Renal cortical epithelial cell (primary cell): ENCODE results near the gene CABP1. TPM values are rescaled to one million over a fixed set of nuclear protein-coding genes. Genes with fewer than 3 reads are reported as not detected.

Experiments
- DNase-seq: peaks from one replicate; pipeline ENCODE4 v3.0.0-alpha.2; 2011; ENCODE audit warnings: low read depth
- total RNA-seq: library from RNA; depleted of rRNA; stranded (reverse); fragments of >200 nt; gene quantifications from 2 replicates; pipeline ENCODE4 v1.2.3, GENCODE V29; 2014

CABP1 gene
- total RNA-seq, 1 donor from 2014 or later, result not detected

DNA sequence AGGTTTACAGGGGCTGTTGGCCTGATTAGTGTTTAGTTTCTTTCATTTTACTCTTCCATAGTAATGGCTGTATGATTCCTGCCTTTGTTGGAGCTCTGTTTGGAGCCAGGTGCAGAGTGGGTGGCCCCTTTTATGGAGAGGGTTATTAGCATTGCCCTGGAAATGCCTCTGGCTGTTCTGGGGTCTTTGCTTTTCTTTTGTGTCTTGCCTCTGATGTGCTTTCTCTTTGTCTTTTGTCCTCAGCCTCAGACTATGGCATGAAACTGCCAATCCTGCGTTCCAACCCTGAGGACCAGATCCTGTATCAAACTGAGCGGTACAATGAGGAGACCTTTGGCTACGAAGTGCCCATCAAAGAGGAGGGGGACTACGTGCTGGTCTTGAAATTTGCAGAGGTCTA, 53.4 kb downstream of the CABP1 start:
- DNase-seq, result no peak

DNA sequence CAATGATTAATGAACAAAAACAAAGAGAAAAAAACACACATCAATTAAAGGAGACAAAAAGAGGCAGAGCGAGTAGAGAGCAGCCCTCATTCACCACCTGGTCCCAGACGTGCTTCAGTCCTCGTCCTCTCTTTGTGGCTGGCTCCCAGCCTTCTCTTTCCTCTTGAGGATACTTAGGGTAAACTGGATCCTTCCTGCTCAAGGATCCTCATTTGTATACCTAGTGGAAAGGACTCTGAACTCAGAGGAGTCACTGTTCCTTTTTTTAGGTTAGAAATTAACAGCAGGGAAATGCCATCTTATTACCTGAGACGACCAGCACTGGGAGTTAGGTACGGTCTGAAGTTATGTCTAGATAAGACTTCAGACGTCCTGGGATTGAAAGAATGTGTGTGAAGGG, 56.2 kb downstream of the CABP1 start:
- DNase-seq, result no peak

DNA sequence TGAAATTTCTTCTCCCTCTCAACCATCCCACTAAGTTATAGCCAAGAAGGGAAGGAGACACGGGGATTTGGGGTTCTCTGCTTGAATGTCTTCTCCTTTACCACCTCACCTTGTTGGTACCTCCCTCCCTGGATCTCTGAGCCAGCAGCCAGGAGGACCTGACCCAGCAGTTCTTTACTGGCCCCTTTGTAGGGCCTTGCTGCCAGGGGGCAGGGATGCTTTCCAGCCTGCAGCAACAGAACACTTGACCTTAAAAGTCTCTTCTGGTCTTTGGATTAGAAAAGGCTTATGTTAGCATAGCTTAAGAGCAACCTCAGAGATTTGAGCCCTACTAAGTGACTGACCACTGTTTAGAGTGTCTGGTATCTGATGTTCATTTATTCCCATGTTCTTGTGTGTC, 56.9 kb downstream of the CABP1 start:
- no peak for DNase-seq

DNA sequence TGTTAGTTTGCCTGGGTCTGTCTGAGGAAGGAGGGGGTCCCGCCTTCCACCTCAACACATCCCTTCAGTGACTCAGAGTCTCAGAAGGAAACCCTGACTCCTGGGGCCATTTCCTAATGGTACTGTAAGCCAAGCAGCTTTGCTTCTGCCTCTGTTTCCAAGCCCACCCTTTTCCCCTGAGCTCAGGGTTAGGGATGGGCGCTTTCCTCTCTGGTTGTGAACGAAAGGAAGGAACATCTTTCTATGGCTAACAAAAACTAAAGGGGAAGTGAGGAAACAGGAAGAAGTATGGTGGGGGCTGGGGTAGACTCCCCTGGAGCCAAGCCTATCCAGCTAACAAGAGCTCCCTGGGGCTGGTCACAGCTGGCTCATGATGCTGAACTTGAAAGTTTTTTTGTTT, 58.2 kb downstream of the CABP1 start:
- DNase-seq, result no peak

DNA sequence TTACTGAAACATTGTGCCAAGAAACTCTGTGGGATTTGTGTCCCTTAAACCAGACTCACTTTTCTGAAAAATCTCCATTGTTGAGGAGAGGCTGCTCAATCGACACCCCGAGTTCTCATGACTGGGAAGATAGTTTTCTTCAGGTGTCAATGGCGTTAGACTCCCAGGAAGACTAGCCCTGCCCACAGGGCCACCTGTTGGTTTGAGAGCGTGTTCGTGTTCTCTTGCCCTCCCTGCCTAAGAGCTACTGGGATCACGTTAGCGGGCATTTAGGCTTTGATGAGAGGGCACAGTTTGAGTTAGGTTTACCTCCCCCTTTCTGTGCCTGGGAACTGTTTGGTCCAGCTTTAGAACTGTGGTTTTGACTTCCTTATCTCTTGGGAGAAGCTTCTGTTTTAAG, 59.1 kb downstream of the CABP1 start:
- no peak for DNase-seq

DNA sequence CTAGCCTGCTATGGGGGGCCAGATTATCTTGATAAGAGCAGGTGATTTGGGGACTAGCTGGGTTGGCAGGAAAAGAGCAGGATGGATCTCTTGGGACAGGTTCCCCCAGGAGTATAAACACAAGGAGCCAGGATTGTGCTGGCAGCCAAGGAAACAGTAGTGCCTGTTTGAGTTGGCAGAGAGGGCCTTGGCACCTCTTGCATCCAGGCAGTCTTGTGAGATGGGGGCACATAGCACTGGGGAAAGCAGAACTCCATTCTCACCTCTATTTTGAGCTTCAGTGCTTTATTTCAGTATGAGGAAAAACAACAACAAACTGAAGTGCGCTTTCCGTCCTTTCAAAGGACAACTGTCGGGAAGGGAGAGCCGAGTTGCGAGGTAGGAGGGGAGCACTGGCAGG, 60.5 kb downstream of the CABP1 start:
- no peak for DNase-seq

DNA sequence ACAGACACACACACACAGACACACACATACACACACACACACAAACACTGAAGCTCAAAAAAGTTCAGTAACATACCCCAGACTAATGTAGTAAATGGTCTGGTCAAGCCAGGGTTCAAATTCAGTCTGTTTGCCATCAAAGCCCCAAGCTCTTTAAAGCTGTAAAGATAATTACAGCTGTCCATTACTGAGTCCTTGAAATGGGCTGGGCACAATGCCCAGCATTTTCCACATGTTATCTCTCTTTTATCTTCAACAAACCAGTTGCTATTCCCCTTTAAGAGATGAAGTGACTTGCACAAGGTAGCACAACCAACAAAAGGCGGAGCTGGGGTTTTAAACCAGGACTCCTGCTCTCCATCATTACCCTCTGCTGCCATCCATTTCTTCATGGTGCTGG, 62.2 kb downstream of the CABP1 start:
- no peak for DNase-seq

DNA sequence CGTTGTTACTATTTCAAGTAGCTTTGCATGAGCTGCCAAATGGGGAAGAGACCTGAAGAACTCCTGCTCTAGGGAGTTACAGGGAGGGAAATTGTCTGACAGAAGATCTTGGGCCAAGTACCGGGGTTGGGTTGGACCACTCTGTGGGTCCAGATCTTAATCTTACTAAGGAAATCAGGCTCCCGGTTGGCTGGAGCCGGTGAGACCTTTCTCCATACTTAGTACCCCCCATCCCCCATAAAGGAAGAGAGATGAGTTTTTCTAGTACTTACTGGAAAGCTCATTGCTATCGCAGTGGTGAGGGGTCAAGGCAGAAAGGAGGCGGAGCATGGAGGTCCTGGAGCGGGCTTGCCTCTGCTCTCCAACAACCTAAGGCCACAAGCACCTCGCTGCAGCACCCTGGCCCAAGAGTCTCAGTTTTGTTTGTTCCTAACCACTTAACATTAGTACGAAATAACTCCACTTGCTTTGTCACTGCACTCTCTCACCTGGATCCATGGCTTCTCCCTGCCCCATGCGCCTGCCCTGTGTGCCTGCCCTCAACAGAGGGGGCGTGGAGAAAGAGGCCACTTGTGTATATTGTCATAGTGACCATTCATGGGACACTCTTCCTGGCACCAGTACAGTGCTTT, 63.0 kb downstream of the CABP1 start:
- DNase-seq, result no peak

DNA sequence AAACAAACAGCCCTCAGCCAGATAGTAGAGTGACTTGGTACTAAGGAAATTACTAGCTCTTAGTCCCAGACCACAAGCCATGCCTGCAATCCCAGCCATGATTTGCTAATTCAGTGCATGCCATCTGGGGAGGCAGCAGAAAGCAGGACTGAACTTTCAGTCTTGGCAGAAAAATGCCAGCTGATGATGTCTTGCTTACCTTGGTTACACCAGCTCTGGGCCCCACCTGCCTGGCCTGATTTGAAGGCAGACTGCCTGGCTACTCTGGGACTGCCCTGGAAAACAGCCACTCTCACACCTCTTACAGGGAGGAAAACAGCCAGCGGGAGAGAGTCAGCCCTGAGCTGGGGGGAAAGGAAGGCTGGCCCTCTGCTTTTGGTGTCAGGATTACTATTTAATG, 65.2 kb downstream of the CABP1 start:
- DNase-seq, result no peak

DNA sequence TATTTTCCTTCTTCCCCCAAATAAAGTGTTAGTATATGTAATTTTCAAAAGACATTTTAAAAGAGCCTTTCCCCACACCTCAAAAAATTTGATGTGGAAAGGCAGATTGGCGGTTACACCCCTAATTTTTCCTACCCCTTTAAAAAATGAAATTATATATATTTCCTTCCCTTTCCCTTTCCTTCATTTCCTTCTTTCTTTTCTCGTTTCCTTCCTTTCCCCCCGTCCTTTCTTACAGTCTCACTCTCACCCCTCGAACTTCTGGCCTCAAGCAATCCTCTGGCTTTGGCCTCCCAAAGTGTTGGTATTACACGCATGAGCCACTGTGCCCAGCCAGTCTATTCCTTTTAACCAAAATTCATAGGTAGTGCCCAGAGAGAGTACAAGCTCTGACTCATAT, 65.6 kb downstream of the CABP1 start:
- DNase-seq, result no peak

DNA sequence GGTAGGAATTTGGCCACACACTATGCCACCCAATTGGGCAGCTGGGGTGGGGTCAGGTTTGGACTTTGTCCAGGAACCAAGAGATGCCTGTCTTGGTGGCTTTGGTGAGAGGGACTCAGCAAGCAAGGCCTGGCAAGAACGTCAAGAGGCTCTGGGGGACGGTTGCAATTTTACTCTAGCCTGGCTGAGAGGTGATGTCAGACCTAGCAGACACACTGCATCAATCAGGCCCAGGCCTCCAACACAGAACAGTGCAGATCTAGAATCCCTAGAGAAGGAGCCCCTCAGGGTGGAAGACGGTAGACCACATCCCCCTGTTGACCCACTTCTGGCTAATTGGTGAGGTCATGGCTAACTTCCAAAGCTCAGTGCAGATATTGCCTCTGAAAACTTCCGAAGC, 68.2 kb downstream of the CABP1 start:
- DNase-seq, result no peak

DNA sequence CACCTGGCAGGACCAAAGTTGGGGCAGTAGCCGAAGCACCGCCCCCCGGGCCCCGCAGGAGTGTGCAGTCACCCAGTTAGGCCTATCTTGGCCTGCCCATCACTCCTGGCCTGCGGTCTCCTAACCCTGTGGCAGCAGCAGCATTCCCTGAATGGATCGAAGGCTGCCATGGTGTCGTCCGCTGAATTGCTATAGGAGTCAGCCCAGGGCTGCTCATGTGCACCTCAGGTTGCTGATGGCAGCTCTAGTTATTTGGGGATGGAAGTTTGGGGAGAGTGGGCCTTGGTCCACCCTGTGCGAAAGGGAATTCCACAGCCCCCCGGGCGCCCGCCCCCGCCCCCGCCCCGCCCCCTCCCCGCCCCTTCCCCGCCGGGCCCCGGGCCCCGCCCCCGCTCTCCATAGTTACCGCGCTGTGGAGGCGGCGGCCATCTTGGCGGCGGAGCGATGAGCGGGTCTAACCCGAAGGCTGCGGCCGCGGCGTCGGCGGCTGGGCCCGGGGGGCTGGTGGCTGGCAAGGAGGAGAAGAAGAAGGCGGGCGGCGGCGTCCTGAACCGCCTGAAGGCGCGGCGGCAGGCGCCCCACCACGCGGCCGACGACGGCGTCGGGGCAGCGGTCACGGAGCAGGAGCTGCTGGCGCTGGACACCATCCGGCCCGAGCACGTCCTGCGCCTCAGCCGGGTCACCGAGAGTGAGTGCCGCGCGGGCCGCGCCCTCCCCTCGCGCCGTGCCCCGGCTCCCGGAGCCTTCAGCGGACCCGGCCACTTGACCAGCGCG, 69.8 kb downstream of the CABP1 start, which contains the start of gene UNC119B:
Gene UNC119B, plus strand, starts transcription at position 428 of the 774 bp plus-strand sequence. Its CDS starts 17 bp downstream, at position 445.
- DNase-seq, result no peak

DNA sequence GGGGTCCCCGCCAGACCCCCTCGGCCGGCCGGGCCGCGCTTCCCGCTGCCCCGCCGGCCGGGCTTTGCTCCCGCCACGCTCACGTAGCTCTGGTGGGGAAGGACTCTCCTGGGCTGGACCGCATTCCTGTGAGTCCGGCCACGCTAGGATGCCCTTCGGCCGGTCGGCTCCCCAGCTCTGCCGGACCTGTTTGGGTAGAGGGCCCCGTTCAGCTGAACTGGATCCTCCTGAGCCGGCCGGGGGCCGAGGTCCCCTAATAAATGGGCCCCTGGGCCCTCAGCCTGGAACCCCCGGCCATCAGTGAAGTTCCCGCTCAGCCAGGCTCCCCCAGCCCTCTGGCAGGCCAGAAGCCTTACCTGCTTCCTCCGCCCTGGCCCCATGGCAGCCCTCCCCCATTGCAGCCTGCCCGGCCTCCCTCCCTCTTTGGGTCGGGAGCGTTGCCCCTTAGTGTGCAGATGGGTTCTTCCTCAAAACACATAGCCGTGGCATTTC, 70.4 kb downstream of the CABP1 start:
- DNase-seq, result no peak

DNA sequence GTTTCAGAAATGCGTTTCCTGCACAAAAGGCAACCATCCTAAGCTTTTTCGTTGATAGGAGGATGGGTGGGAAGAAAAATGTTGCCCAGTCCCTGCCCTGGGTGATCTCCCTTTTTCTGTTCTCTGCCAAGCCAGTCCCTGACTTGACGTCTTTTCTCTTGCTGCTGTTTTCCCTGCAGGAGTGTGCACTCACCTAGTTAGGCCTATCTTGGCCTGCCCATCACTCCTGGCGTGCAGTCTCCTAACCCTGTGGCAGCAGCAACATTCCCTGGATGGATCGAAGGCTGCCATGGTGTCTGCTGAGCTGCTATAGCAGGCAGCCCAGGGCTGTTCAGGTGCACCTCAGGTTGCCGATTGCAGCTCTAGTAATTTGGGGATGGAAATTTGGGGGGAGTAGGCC, 71.0 kb downstream of the CABP1 start:
- no peak for DNase-seq

DNA sequence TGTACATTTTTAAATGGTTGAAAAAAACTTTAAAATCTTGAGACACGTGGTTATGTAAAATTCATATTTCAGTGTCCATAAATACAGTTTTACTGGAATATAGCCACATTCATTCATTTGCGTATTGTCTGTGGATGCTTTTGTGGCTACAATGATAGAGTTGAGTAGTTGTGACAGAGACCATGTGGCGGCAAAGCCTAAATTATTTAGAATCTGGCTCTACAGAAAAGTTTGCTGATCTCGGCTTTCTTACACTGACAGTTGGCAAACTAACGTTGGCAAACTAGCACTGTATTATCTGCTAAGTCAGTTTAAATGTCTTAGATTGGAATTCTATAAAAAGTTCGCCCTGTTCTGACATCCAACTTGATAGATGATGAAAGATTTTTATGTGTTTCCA, 72.2 kb downstream of the CABP1 start:
- no peak for DNase-seq

DNA sequence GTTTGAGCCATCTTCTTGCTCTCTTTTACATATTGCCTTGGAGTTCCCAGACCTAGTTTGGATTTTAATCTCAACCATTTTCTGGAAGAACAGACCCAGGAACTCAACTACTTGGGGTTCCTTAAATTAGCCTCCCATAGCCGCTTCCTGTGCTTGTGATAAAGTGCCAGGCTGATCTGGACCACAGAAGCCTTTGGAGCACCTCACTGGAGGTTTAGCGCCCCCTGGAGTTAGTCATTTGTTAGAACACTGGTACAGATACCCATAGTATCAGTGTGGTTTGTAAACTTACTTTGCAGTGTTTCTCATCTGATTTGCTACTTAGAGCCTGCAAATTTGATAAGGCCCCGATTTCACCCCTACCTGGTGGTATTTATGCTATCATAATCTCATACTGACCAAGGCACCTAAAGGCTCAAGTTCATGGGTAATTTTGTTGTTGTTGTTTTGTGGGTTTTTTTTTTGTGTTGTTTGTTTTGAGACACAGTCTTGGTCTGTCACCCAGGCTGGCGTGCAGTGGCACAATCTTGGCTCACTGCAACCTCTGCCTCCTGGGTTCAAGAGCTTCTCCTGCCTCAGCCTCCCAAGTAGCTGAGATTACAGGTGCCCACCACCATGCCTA, 73.5 kb downstream of the CABP1 start:
- peak; percentile 71 for DNase-seq

Other genes with a start within 250 kb of the CABP1 start
- 413 and 865 TPM in 2 replicates for gene COX6A1, start 202.5 kb upstream of the CABP1 start, total RNA-seq
- gene TRIAP1, start 194.2 kb upstream of the CABP1 start, total RNA-seq, result 25.5 and 35.4 TPM in 2 replicates
- gene GATC, start 194.2 kb upstream of the CABP1 start, total RNA-seq, result 30.9 and 32.0 TPM in 2 replicates
- gene SRSF9, start 170.9 kb upstream of the CABP1 start, total RNA-seq, result 190 and 199 TPM in 2 replicates
- gene DYNLL1, start 144.5 kb upstream of the CABP1 start, total RNA-seq, result 216 and 417 TPM in 2 replicates
- gene COQ5, start 111.5 kb upstream of the CABP1 start, total RNA-seq, result 46.6 and 50.0 TPM in 2 replicates
- 84.7 and 491 TPM in 2 replicates for gene RNF10, start 106.3 kb upstream of the CABP1 start, total RNA-seq
- 40.3 and 49.2 TPM in 2 replicates for gene POP5, start 59.2 kb upstream of the CABP1 start, total RNA-seq
- gene MLEC, start 46.5 kb downstream of the CABP1 start, total RNA-seq, result 137 and 146 TPM in 2 replicates
- gene UNC119B, start 69.8 kb downstream of the CABP1 start, total RNA-seq, result 16.8 and 68.2 TPM in 2 replicates
- 28.0 and 36.5 TPM in 2 replicates for gene ACADS, start 85.2 kb downstream of the CABP1 start, total RNA-seq